Fibroblast of lung (primary cell): ENCODE measurements around the gene SEMA4D.

Experiments
- EZH2 ChIP-seq: IDR thresholded peaks from 2 replicates; pipeline ENCODE4 v1.5.1; 2012; ENCODE audit warnings: low read length, control low read depth, mild to moderate bottlenecking; ENCODE audit errors: missing control alignments
- TF ChIP-seq, protein P1 (sequence below), 2 donors: IDR thresholded peaks in 1 of 2; conservative IDR thresholded peaks in 1 of 2; 1 replicate in 1 of 2; 2 replicates in 1 of 2; pipeline ENCODE4 v1.5.1; 2011 to 2012; ENCODE audit warnings: low read length in 2 of 2, control low read depth in 1 of 2, inconsistent platforms in 1 of 2, low read depth in 1 of 2, mild to moderate bottlenecking in 1 of 2

DNA sequence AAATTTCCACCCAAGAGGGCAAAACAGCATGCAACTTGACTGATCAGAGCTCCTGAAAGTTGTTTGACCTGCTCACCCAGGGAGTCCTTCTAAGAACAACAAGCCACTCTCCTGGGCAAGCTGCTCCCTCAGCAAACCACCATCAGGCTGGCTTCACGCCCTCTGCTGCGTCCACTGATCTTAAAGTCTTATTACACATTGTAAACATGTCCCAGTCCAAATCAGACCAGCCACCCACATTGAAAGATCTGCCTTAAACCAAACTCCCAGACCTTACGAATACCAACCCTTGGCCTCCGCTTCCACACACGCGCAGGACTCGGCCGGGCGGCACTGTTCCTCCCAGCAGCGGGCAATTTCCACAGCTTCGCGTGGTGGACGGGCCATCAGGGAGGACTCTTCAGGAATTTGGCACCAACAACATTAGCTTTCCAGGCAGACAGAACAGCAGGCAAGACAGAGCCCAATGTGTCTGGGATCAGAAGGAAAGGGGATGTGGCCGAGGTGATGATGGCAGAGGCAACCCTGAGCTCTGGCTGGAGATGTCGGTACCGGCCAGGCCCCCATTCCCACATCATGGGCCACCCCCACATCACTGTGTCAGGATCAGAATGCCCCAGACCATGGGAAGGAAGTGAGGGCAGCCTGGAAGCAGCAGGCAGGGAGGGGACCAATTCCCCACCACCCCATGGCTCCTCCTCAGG is 56.8 kb downstream of the SEMA4D start:
- TF ChIP-seq, protein P1, sequence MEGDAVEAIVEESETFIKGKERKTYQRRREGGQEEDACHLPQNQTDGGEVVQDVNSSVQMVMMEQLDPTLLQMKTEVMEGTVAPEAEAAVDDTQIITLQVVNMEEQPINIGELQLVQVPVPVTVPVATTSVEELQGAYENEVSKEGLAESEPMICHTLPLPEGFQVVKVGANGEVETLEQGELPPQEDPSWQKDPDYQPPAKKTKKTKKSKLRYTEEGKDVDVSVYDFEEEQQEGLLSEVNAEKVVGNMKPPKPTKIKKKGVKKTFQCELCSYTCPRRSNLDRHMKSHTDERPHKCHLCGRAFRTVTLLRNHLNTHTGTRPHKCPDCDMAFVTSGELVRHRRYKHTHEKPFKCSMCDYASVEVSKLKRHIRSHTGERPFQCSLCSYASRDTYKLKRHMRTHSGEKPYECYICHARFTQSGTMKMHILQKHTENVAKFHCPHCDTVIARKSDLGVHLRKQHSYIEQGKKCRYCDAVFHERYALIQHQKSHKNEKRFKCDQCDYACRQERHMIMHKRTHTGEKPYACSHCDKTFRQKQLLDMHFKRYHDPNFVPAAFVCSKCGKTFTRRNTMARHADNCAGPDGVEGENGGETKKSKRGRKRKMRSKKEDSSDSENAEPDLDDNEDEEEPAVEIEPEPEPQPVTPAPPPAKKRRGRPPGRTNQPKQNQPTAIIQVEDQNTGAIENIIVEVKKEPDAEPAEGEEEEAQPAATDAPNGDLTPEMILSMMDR (conservative IDR thresholded peaks at IDR 0.05 in 1 of 2, IDR thresholded peaks at IDR 0.05 in 1 of 2; ENCODE audit: low read depth in 1 of 2, low read length in 2 of 2): no peak
- no peak for TF ChIP-seq EZH2
